Omental fat pad (tissue), 4 donors: ENCODE measurements around the gene FEN1. TPM values are rescaled to one million over a fixed set of nuclear protein-coding genes. Genes with fewer than 3 reads are reported as not detected.

Source experiments
- ATAC-seq: fragments of 150-250 bp; one replicate; pipeline ENCODE4 v1.9.1; 2016; ENCODE audit warnings: mild to moderate bottlenecking, moderate library complexity; ENCODE audit not compliant: low FRiP score
- DNase-seq: peaks from one replicate; pipeline ENCODE4 v3.0.0-alpha.2; 2019; ENCODE audit warnings: low spot score
- total RNA-seq, 4 donors: library from RNA; depleted of rRNA; stranded (reverse); fragments of >200 nt; gene quantifications; one replicate each; pipeline ENCODE4 v1.1.0, GENCODE V29; 2016
- TF ChIP-seq, protein P1 (sequence below), 3 donors: fragments of 450-650 bp; IDR thresholded peaks; one replicate each; pipeline ENCODE4 v1.5.1; 2016 to 2017; ENCODE audit warnings: antibody characterized with exemption in 3 of 3, mild to moderate bottlenecking in 3 of 3, moderate library complexity in 2 of 3

FEN1 gene
- total RNA-seq, 4 donors from 2014 or later: 4.7 to 8.9 (median 6.7) TPM

DNA sequence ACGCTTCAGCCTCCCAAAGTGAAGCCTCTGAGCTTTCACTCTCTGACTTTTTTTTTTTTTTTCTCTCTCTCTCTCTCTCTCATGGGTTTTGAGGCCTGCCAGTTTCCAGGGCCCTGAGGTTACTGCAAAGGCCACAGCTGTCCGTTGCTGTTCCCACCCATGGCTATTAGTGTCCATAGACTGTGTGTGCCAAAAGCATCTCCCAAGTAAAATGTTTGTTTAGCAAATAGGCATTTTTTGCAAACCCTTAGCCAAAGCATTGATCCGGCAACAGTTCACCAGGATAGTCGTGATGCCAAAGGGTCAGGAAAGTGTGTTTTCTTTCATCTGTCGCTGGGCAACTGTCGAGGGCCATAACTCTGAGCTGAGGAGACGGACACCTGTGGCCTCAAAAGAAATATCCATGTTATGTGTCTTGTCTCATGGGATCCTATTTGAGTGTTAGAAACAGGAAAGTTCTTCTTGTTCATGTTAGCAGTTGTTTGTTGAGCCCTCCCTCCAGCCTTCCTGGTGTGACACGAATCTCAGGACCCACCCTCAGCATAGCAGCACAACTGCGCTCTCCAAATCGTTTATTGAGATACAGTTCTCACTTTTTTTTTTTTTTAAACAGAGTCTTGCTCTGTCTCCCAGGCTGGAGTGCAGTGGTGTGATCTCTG lies 53.8 kb downstream of the FEN1 start:
- ATAC-seq (no peak), DNase-seq (no peak)
- TF ChIP-seq, protein P1, sequence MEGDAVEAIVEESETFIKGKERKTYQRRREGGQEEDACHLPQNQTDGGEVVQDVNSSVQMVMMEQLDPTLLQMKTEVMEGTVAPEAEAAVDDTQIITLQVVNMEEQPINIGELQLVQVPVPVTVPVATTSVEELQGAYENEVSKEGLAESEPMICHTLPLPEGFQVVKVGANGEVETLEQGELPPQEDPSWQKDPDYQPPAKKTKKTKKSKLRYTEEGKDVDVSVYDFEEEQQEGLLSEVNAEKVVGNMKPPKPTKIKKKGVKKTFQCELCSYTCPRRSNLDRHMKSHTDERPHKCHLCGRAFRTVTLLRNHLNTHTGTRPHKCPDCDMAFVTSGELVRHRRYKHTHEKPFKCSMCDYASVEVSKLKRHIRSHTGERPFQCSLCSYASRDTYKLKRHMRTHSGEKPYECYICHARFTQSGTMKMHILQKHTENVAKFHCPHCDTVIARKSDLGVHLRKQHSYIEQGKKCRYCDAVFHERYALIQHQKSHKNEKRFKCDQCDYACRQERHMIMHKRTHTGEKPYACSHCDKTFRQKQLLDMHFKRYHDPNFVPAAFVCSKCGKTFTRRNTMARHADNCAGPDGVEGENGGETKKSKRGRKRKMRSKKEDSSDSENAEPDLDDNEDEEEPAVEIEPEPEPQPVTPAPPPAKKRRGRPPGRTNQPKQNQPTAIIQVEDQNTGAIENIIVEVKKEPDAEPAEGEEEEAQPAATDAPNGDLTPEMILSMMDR (IDR thresholded peaks at IDR 0.05): no peak

Other genes with a start within 250 kb of the FEN1 start
- 1 to 10 TPM; 1.6 to 6.6 (median 4.4) TPM for gene SYT7, start 211.8 kb upstream of the FEN1 start, total RNA-seq
- gene DAGLA, start 112.5 kb upstream of the FEN1 start, total RNA-seq: 1 to 10 TPM; 1.4 to 4.6 (median 2.8) TPM
- gene MYRF, start 40.3 kb upstream of the FEN1 start, total RNA-seq: 10 to 100 TPM in 3 of 4 donors, under 1 TPM in 1; 0.16 to 55.1 (median 29.5) TPM
- 10 to 100 TPM; 27.9 to 52.6 (median 43.4) TPM for gene TMEM258, start 312 bp upstream of the FEN1 start, total RNA-seq
- 10 to 100 TPM; 20.1 to 49.1 (median 22.0) TPM for gene FADS1, start 24.1 kb downstream of the FEN1 start, total RNA-seq
- gene FADS2, start 35.4 kb downstream of the FEN1 start, total RNA-seq: 10 to 100 TPM in 3 of 4 donors, 1 to 10 TPM in 1; 7.8 to 40.1 (median 16.2) TPM
- gene FADS3, start 98.6 kb downstream of the FEN1 start, total RNA-seq: 100 to 1,000 TPM; 111 to 285 (median 246) TPM
- 10 to 100 TPM; 18.5 to 37.8 (median 25.4) TPM for gene RAB3IL1, start 124.7 kb downstream of the FEN1 start, total RNA-seq
- 10 to 100 TPM in 3 of 4 donors, 1 to 10 TPM in 1; 5.8 to 17.0 (median 12.0) TPM for gene BEST1, start 157.4 kb downstream of the FEN1 start, total RNA-seq
- 1,000 to 10,000 TPM; 3,477 to 7,075 (median 4,643) TPM for gene FTH1, start 174.7 kb downstream of the FEN1 start, total RNA-seq